ENCODE measurements around the gene RNASE13.

Gene RNASE13

DNA sequence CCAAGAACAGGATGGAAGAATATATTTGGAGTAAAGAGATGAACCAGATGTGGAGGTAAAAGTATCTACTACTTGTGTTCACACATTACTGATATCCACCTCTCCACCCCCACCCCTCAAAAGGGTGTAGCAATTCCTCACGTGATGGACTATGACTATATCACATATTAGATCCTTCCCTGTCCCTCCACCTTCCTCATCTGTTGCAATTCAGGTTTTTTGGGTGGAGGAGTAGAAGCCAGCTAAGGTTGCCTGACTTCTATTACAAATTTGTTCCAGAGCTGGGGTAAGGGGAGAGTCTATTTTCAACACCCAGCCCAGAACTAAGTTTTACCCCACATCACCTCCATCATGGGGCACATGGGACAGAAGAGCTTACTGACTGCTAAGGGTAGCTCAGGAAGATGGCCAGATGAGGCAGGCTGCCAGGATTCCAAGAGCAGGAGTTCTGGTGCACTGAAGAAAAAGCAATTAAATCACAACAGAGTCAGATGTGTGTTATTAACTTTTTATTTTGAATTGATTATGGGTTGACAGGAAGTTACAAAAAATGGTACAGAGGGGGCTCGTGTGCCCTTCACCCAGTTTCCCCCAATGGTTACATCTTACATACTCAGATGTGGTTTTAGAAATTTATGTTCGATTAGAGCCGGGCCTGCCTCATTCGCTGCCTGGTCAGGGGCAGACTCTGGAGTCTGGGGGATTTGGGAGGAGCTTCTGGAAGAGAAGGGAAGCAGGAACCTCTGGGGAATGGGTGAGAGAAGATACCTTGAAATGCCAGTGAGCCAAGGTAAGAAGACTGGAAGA lies 2.1 kb downstream of the RNASE13 start:
- Histone ChIP-seq H3K4me2 (ENCODE audit: low read length) (no peak overlapping the region), H3K4me3 (ENCODE audit: low read depth, low read length) (no peak overlapping the region), H3K9me3 (ENCODE audit: control insufficient read depth, low read length) (no peaks in the 10 kb centered on the region), H3K27ac (no peak overlapping the region), H3K27me3 (ENCODE audit: control insufficient read depth, insufficient read depth, low read length) (no peaks in the 10 kb centered on the region), H3K9ac (no peak overlapping the region), H3K36me3 (ENCODE audit: control insufficient read depth, insufficient read depth, low read length) (no peaks in the 10 kb centered on the region), H2AFZ (no peak overlapping the region), H3K4me1 (peaks cover 14% of the 10 kb centered on the region), H3K79me2 (no peaks in the 10 kb centered on the region)
- TF ChIP-seq, protein P1, sequence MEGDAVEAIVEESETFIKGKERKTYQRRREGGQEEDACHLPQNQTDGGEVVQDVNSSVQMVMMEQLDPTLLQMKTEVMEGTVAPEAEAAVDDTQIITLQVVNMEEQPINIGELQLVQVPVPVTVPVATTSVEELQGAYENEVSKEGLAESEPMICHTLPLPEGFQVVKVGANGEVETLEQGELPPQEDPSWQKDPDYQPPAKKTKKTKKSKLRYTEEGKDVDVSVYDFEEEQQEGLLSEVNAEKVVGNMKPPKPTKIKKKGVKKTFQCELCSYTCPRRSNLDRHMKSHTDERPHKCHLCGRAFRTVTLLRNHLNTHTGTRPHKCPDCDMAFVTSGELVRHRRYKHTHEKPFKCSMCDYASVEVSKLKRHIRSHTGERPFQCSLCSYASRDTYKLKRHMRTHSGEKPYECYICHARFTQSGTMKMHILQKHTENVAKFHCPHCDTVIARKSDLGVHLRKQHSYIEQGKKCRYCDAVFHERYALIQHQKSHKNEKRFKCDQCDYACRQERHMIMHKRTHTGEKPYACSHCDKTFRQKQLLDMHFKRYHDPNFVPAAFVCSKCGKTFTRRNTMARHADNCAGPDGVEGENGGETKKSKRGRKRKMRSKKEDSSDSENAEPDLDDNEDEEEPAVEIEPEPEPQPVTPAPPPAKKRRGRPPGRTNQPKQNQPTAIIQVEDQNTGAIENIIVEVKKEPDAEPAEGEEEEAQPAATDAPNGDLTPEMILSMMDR (IDR thresholded peaks at IDR 0.05), result no peak

- Histone ChIP-seq H3K9ac (no peak overlapping the region), H3K36me3 (ENCODE audit: control insufficient read depth, insufficient read depth, low read length) (no peaks in the 10 kb centered on the region), H3K4me2 (ENCODE audit: low read length) (no peak overlapping the region), H3K27me3 (ENCODE audit: control insufficient read depth, insufficient read depth, low read length) (no peaks in the 10 kb centered on the region), H3K4me1 (peaks cover 23% of the 10 kb centered on the region), H3K9me3 (ENCODE audit: control insufficient read depth, low read length) (no peaks in the 10 kb centered on the region), H3K4me3 (ENCODE audit: low read depth, low read length) (no peak overlapping the region), H3K27ac (no peak overlapping the region), H3K79me2 (no peaks in the 10 kb centered on the region), H2AFZ (no peak overlapping the region)
- TF ChIP-seq, protein P1 (IDR thresholded peaks at IDR 0.05), result no peak
Observed at GRCh38 chr14:21030531-21030930, 4.1 kb downstream of the RNASE13 start.

- Histone ChIP-seq H3K9ac (no peak within 1 kb of the TSS), H3K4me1 (peaks cover 18% of the 10 kb centered on the region), H3K4me3 (ENCODE audit: low read depth, low read length) (no peak within 1 kb of the TSS), H3K4me2 (ENCODE audit: low read length) (no peak within 1 kb of the TSS), H3K27ac (no peak within 1 kb of the TSS), H3K36me3 (ENCODE audit: control insufficient read depth, insufficient read depth, low read length) (no peaks in the 10 kb centered on the region), H2AFZ (no peak within 1 kb of the TSS), H3K27me3 (ENCODE audit: control insufficient read depth, insufficient read depth, low read length) (no peaks in the 10 kb centered on the region), H3K9me3 (ENCODE audit: control insufficient read depth, low read length) (no peaks in the 10 kb centered on the region), H3K79me2 (no peaks in the 10 kb centered on the region)
- TF ChIP-seq, protein P1 (IDR thresholded peaks at IDR 0.05), result no peak
Observed at GRCh38 chr14:21029917-21030316, 4.7 kb downstream of the RNASE13 start, which contains the start of gene TPPP2. TPPP2 (plus strand) TSS chr14:21030217; CDS start chr14:21030582, 365 bp downstream.

GRCh38 chr14:21026988-21027315 lies 7.7 kb downstream of the RNASE13 start:
- TF ChIP-seq, protein P1 (IDR thresholded peaks at IDR 0.05), result no peak

More at GRCh38 chr14:21026988-21027315, 7.7 kb downstream of the RNASE13 start:
- no peaks in the 10 kb centered on the region for H3K27me3 ChIP-seq (ENCODE audit: control insufficient read depth, insufficient read depth, low read length)
- H3K27ac ChIP-seq, result peak overlapping the region; percentile 87
- H2AFZ ChIP-seq, result peak overlapping the region; percentile 55
- no peaks in the 10 kb centered on the region for H3K9me3 ChIP-seq (ENCODE audit: control insufficient read depth, low read length)
- peaks cover 18% of the 10 kb centered on the region for H3K4me1 ChIP-seq
- peaks cover 12% of the 10 kb centered on the region for H3K79me2 ChIP-seq
- no peak overlapping the region for H3K9ac ChIP-seq
- no peak overlapping the region for H3K4me3 ChIP-seq (ENCODE audit: low read depth, low read length)
- no peaks in the 10 kb centered on the region for H3K36me3 ChIP-seq (ENCODE audit: control insufficient read depth, insufficient read depth, low read length)
- H3K4me2 ChIP-seq (ENCODE audit: low read length), result no peak overlapping the region
